A549 (cell line): ENCODE measurements around the gene HDAC5. TPM values are rescaled to one million over a fixed set of nuclear protein-coding genes. Genes with fewer than 3 reads are reported as not detected.
A peak's percentile ranks its signal among the peaks of the same experiment; 100 is the strongest.

Experiments used
- ATAC-seq, 2 experiments: fragments of 200-7000 bp in 1 of 2; fragments of >200 bp in 1 of 2; cut with Nextera tagmentation in 1 of 2; cut with Tn5 transposase in 1 of 2; 3 replicates each; pipeline versions ENCODE4 v1.8.0 to v1.9.1; 2018 to 2020; ENCODE audit warnings: mild to moderate bottlenecking in 1 of 2, moderate library complexity in 1 of 2
- CTCF ChIA-PET: fragments of 300-600 bp; sonication (Branson Sonifier 250); formaldehyde crosslinking; extraction: SDS; loops from one replicate; lab custom pipeline; 2021; ENCODE audit warnings: antibody characterized with exemption, inconsistent platforms; lab: Yijun Ruan, JAX
- POLR2A ChIA-PET: fragments of 350-600 bp; formaldehyde crosslinking; extraction: SDS; loops from one replicate; lab custom pipeline; 2021; ENCODE audit warnings: antibody characterized with exemption, inconsistent platforms; lab: Yijun Ruan, JAX
- DNase-seq, 2 experiments: peaks; one replicate each; pipeline versions ENCODE4 v3.0.0 to v3.0.0-alpha.2; 2011 to 2016; ENCODE audit warnings: low read depth in 1 of 2, low spot score in 1 of 2
- FAIRE-seq: peaks from 2 replicates; lab custom pipeline; 2011; peaks lifted over from hg19 to GRCh38; lab: Jason Lieb, UNC
- H3K27ac ChIP-seq, 2 experiments: fragments of >200 bp; sonication (Bioruptor Twin); formaldehyde crosslinking; 3 replicates each; pipeline ENCODE4 v1.5.1; 2016 to 2017
- H3K4me1 ChIP-seq: fragments of >200 bp; sonication (Bioruptor Twin); formaldehyde crosslinking; 3 replicates; pipeline ENCODE4 v1.6.1; 2016
- H3K4me2 ChIP-seq: fragments of >200 bp; sonication (Bioruptor Twin); formaldehyde crosslinking; 3 replicates; pipeline ENCODE4 v1.6.1; 2016
- H3K4me3 ChIP-seq: fragments of >200 bp; sonication (Bioruptor Twin); formaldehyde crosslinking; 3 replicates; pipeline ENCODE4 v1.5.1; 2016
- H3K9me3 ChIP-seq: fragments of >200 bp; sonication (Bioruptor Twin); formaldehyde crosslinking; 3 replicates; pipeline ENCODE4 v1.6.1; 2016
- BCL3 ChIP-seq: fragments of >200 bp; sonication (Bioruptor Twin); formaldehyde crosslinking; IDR thresholded peaks from 3 replicates; pipeline ENCODE4 v1.6.1; 2016
- BHLHE40 ChIP-seq: IDR thresholded peaks from 2 replicates; pipeline ENCODE4 v1.6.1; 2012; ENCODE audit warnings: low read depth, low read length, inconsistent platforms
- CBX2 ChIP-seq: fragments of 200-600 bp; sonication (generic); IDR thresholded peaks from 2 replicates; pipeline ENCODE4 v1.6.1; 2016; ENCODE audit warnings: low read depth, mild to moderate bottlenecking, borderline replicate concordance
- CHD2 ChIP-seq: fragments of 150-350 bp; IDR thresholded peaks from 2 replicates; pipeline ENCODE4 v1.6.1; 2014; ENCODE audit warnings: low read length; ENCODE audit not compliant: partially characterized antibody
- E2F6 ChIP-seq: IDR thresholded peaks from 2 replicates; pipeline ENCODE4 v1.6.1; 2012; ENCODE audit warnings: low read depth, borderline replicate concordance
- EP300 ChIP-seq, 2 experiments: fragments of >200 bp; sonication (Bioruptor Twin); formaldehyde crosslinking; IDR thresholded peaks; 2 replicates in 1 of 2; 3 replicates in 1 of 2; pipeline ENCODE4 v1.6.1; 2016 to 2017
- FOSB ChIP-seq: fragments of 250-450 bp; sonication (Bioruptor Pico); IDR thresholded peaks from 2 replicates; pipeline ENCODE4 v1.5.0; 2020; ENCODE audit warnings: mild to moderate bottlenecking, moderate library complexity
- FOXS1 ChIP-seq: fragments of 250-450 bp; sonication (Bioruptor Pico); IDR thresholded peaks from 2 replicates; pipeline ENCODE4 v1.5.0; 2020; ENCODE audit warnings: mild to moderate bottlenecking, moderate library complexity
- HEYL ChIP-seq: fragments of 250-450 bp; sonication (Bioruptor Pico); IDR thresholded peaks from 2 replicates; pipeline ENCODE4 v1.8.0; 2021; ENCODE audit warnings: mild to moderate bottlenecking, moderate library complexity
- HOXB5 ChIP-seq: fragments of 250-450 bp; sonication (Bioruptor Pico); IDR thresholded peaks from 2 replicates; pipeline ENCODE4 v1.5.0; 2020; ENCODE audit warnings: mild to moderate bottlenecking, moderate library complexity
- JUN ChIP-seq, 2 experiments: fragments of >200 bp; sonication (Bioruptor Twin); formaldehyde crosslinking; IDR thresholded peaks; 2 replicates in 1 of 2; 3 replicates in 1 of 2; pipeline ENCODE4 v1.6.1; 2016 to 2017
- MAX ChIP-seq: IDR thresholded peaks from 2 replicates; pipeline ENCODE4 v1.6.1; 2012
- MAZ ChIP-seq: fragments of 150-350 bp; IDR thresholded peaks from 2 replicates; pipeline ENCODE4 v1.6.1; 2014; ENCODE audit warnings: antibody characterized with exemption, low read depth, low read length, borderline replicate concordance
- MYC ChIP-seq: IDR thresholded peaks from 2 replicates; pipeline ENCODE4 v1.6.1; 2012; ENCODE audit warnings: mild to moderate bottlenecking, inconsistent platforms, low read length, improper control_type of control experiment, borderline replicate concordance
- NPAS2 ChIP-seq: fragments of 250-450 bp; sonication (Bioruptor Pico); IDR thresholded peaks from 2 replicates; pipeline ENCODE4 v1.8.0; 2022; ENCODE audit warnings: mild to moderate bottlenecking, moderate library complexity, borderline replicate concordance
- POLR2AphosphoS2 ChIP-seq: conservative IDR thresholded peaks from 2 replicates; pipeline ENCODE4 v1.6.1; 2012; ENCODE audit warnings: low read length, improper control_type of control experiment, inconsistent platforms
- RAD21 ChIP-seq, 2 experiments: fragments of >200 bp in 1 of 2; sonication (Bioruptor Twin) in 1 of 2; formaldehyde crosslinking in 1 of 2; IDR thresholded peaks in 1 of 2; conservative IDR thresholded peaks in 1 of 2; 2 replicates in 1 of 2; 3 replicates in 1 of 2; pipeline ENCODE4 v1.6.1; 2012 to 2018; ENCODE audit warnings: inconsistent platforms in 1 of 2
- RARB ChIP-seq: fragments of 250-450 bp; sonication (Bioruptor Pico); IDR thresholded peaks from 2 replicates; pipeline ENCODE4 v1.8.0; 2021; ENCODE audit warnings: mild to moderate bottlenecking, moderate library complexity
- RCOR1 ChIP-seq: fragments of 150-350 bp; IDR thresholded peaks from 2 replicates; pipeline ENCODE4 v1.6.1; 2014; ENCODE audit warnings: antibody characterized with exemption, low read length, low read depth
- TFCP2L1 ChIP-seq: fragments of 250-450 bp; sonication (Bioruptor Pico); IDR thresholded peaks from 2 replicates; pipeline ENCODE4 v1.5.0; 2021; ENCODE audit warnings: mild to moderate bottlenecking
- ZFP36 ChIP-seq: fragments of 450-650 bp; IDR thresholded peaks from 2 replicates; pipeline ENCODE4 v1.6.1; 2014; ENCODE audit warnings: borderline replicate concordance; ENCODE audit not compliant: partially characterized antibody
- ZSCAN20 ChIP-seq: fragments of 250-450 bp; sonication (Bioruptor Pico); IDR thresholded peaks from 2 replicates; pipeline ENCODE4 v1.8.0; 2022; ENCODE audit warnings: mild to moderate bottlenecking, moderate library complexity
- WGBS: methylation state at CpG from one replicate; pipeline ENCODE4 v1.1.6; 2017; ENCODE audit errors: missing lambda C conversion rate; 5-methylcytosine and 5-hydroxymethylcytosine counted together
- polyA plus RNA-seq, 4 experiments: library from polyadenylated mRNA; depleted of rRNA in 3 of 4; stranded (reverse); fragments of >200 nt; fragmentation: RNase III in 1 of 4; extraction: RNeasy Plus Mini Kit Qiagen cat#74134 plus additional on column Dnase treatment in 1 of 4; gene quantifications; 2 replicates in 3 of 4; 3 replicates in 1 of 4; pipeline ENCODE4 v1.2.3, GENCODE V29; 2011 to 2017
- TF ChIP-seq, protein P1 (sequence below): fragments of 250-450 bp; sonication (Bioruptor Pico); IDR thresholded peaks from 2 replicates; pipeline ENCODE4 v1.5.0; 2020; ENCODE audit warnings: low read depth, mild to moderate bottlenecking, moderate library complexity
- TF ChIP-seq, protein P2 (sequence below): fragments of >200 bp; sonication (Bioruptor Twin); formaldehyde crosslinking; IDR thresholded peaks from 3 replicates; pipeline ENCODE4 v1.5.1; 2016
- TF ChIP-seq, protein P3 (sequence below): IDR thresholded peaks from 2 replicates; pipeline ENCODE4 v1.6.1; 2012

The HDAC5 gene
- polyA plus RNA-seq, 2 of the 4 experiments (the other 2 are of a cell fraction): 3.1 to 7.1 TPM

- WGBS: 85% methylated on average over 11 of the region's 13 CpGs
- CTCF ChIA-PET: interaction anchor here (0.9 to 39.6 kb wide), 5 partner anchors 1 to 102 kb away, joined by 3 to 1202 read pairs (median 10); partner anchors contain the start of gene HDAC5
- Histone ChIP-seq H3K4me2 (no peak overlapping the region), H3K9me3 (no peaks in the 10 kb centered on the region), H3K4me1 (peaks cover 32% of the 10 kb centered on the region), H3K27ac (peak overlapping the region in 1 of 2 experiments; percentile 94; a peak in 3 of 6 replicates), H3K4me3 (no peak overlapping the region)
- DNase-seq (peak in 1 of 2 experiments; percentile 55), ATAC-seq (peak in 1 of 2 experiments; percentile 1; a peak in 1 of 6 replicates), FAIRE-seq (no peak)
- POLR2A ChIA-PET: interaction anchor here (2.2 kb wide), 1 partner anchor 26 kb away, joined by 13 read pairs; the partner anchor contains the start of gene HDAC5
- TF ChIP-seq MAX: 0 out of 2 replicates have a peak, but pooled peaks have one; percentile 13
- TF ChIP-seq CBX2: no peak
These were observed 26.1 kb downstream of the HDAC5 start for GRCh38 chr17:44097110-44097958.

- POLR2A ChIA-PET: interaction anchor here (0.6 to 2.2 kb wide), 14 partner anchors 9 to 91 kb away, joined by 3 to 16 read pairs (median 5); partner anchors contain the start of genes HDAC5 and TMUB2
- peak overlapping the region; percentile 30 for H3K4me3 ChIP-seq
- 19% methylated on average over 12 of the region's 12 CpGs for WGBS
- ATAC-seq (peak; percentile 85 to 87), DNase-seq (peak; percentile 88 to 94), FAIRE-seq (peak; percentile 94)
- H3K4me1 ChIP-seq: peaks cover 32% of the 10 kb centered on the region
- peak overlapping the region; percentile 92 to 94 for H3K27ac ChIP-seq
- H3K4me2 ChIP-seq: peak overlapping the region; percentile 88
- no peaks in the 10 kb centered on the region for H3K9me3 ChIP-seq
- CTCF ChIA-PET: interaction anchor here (0.6 to 39.6 kb wide), 8 partner anchors 1 to 250 kb away, joined by 3 to 1202 read pairs (median 6); partner anchors contain the start of gene HDAC5
- TF ChIP-seq HEYL (CRISPR knock-in tag): no peak
- peak; percentile 19; the same call in 1 of the 2 replicates for TF ChIP-seq MYC
- TF ChIP-seq, protein P1, sequence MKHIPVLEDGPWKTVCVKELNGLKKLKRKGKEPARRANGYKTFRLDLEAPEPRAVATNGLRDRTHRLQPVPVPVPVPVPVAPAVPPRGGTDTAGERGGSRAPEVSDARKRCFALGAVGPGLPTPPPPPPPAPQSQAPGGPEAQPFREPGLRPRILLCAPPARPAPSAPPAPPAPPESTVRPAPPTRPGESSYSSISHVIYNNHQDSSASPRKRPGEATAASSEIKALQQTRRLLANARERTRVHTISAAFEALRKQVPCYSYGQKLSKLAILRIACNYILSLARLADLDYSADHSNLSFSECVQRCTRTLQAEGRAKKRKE (CRISPR knock-in tag): 0 out of 2 replicates have a peak, but pooled peaks have one; percentile 7
- TF ChIP-seq POLR2AphosphoS2: no peak
- no peak for TF ChIP-seq NPAS2 (CRISPR knock-in tag)
- TF ChIP-seq, protein P2, sequence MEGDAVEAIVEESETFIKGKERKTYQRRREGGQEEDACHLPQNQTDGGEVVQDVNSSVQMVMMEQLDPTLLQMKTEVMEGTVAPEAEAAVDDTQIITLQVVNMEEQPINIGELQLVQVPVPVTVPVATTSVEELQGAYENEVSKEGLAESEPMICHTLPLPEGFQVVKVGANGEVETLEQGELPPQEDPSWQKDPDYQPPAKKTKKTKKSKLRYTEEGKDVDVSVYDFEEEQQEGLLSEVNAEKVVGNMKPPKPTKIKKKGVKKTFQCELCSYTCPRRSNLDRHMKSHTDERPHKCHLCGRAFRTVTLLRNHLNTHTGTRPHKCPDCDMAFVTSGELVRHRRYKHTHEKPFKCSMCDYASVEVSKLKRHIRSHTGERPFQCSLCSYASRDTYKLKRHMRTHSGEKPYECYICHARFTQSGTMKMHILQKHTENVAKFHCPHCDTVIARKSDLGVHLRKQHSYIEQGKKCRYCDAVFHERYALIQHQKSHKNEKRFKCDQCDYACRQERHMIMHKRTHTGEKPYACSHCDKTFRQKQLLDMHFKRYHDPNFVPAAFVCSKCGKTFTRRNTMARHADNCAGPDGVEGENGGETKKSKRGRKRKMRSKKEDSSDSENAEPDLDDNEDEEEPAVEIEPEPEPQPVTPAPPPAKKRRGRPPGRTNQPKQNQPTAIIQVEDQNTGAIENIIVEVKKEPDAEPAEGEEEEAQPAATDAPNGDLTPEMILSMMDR: no peak; the same call in 2 of the 3 replicates
- no peak for TF ChIP-seq RARB (CRISPR knock-in tag)
- no peak for TF ChIP-seq FOSB (CRISPR knock-in tag)
- TF ChIP-seq FOXS1 (CRISPR knock-in tag): no peak; the same call in 1 of the 2 replicates
- no peak for TF ChIP-seq HOXB5 (CRISPR knock-in tag)
- TF ChIP-seq E2F6: no peak
- TF ChIP-seq MAX: no peak
- TF ChIP-seq CHD2: peak; percentile 11
- no peak for TF ChIP-seq ZFP36
- no peak for TF ChIP-seq CBX2
- TF ChIP-seq MAZ: no peak
- TF ChIP-seq JUN (IDR thresholded peaks at IDR 0.05): peak in 1 of 2 experiments; percentile 75; a peak in 3 of 5 replicates
- 0 out of 3 replicates have a peak, but pooled peaks have one; percentile 57 for TF ChIP-seq BCL3
- no peak for TF ChIP-seq BHLHE40
- TF ChIP-seq TFCP2L1: peak; percentile 80; the same call in 1 of the 2 replicates
- TF ChIP-seq RCOR1: no peak
- TF ChIP-seq EP300 (IDR thresholded peaks at IDR 0.05): no peak
- no peak for TF ChIP-seq ZSCAN20 (CRISPR knock-in tag)
- peak in 1 of 2 experiments; percentile 40; a peak in 3 of 5 replicates for TF ChIP-seq RAD21 (conservative IDR thresholded peaks at IDR 0.05 in 1 of 2, IDR thresholded peaks at IDR 0.05 in 1 of 2)
- TF ChIP-seq, protein P3, sequence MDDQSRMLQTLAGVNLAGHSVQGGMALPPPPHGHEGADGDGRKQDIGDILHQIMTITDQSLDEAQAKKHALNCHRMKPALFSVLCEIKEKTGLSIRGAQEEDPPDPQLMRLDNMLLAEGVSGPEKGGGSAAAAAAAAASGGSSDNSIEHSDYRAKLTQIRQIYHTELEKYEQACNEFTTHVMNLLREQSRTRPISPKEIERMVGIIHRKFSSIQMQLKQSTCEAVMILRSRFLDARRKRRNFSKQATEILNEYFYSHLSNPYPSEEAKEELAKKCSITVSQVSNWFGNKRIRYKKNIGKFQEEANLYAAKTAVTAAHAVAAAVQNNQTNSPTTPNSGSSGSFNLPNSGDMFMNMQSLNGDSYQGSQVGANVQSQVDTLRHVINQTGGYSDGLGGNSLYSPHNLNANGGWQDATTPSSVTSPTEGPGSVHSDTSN: 0 out of 2 replicates have a peak, but pooled peaks have one; percentile 12
These were observed 27.6 kb downstream of the HDAC5 start for GRCh38 chr17:44095647-44096496.
